Measurements from ENCODE around the gene GPR153.

Gene GPR153

GRCh38 chr1:6239950-6240768, 20.7 kb downstream of the GPR153 start:
- DNase-seq (ENCODE audit: low spot score) = no peak
- no peak overlapping the region for H3K23ac ChIP-seq (ENCODE audit: low read depth, low read length, poor library complexity)
- no peak overlapping the region for H3K9ac ChIP-seq (ENCODE audit: low read depth, low read length, poor library complexity)
- H3K9me3 ChIP-seq (replicated peaks in 1 of 2; ENCODE audit: control insufficient read depth in 2 of 2, insufficient read depth in 1 of 2, low read depth in 1 of 2, low read length in 2 of 2) = peaks cover 0 to 3% of the 10 kb centered on the region in 2 donors
- H4K91ac ChIP-seq (ENCODE audit: low read depth, low read length, poor library complexity) = no peak overlapping the region
- no peak overlapping the region for H2AK5ac ChIP-seq (ENCODE audit: low read depth, low read length)
- H3K79me1 ChIP-seq (ENCODE audit: low read depth, low read length) = no peaks in the 10 kb centered on the region
- H2BK12ac ChIP-seq (ENCODE audit: low read length) = no peak overlapping the region
- H2AFZ ChIP-seq (ENCODE audit: low read length) = no peak overlapping the region
- H3K4me3 ChIP-seq (ENCODE audit: low read length in 2 of 2) = no peak overlapping the region
- peak overlapping the region; percentile 78 for H3K27ac ChIP-seq (replicated peaks; ENCODE audit: low read length)
- no peak overlapping the region for H4K8ac ChIP-seq (ENCODE audit: low read depth, low read length)
- H3K4ac ChIP-seq (ENCODE audit: low read length) = no peak overlapping the region
- H3K18ac ChIP-seq (ENCODE audit: low read length) = no peak overlapping the region
- H3K14ac ChIP-seq (ENCODE audit: low read length) = no peak overlapping the region
- H2BK120ac ChIP-seq (ENCODE audit: low read depth, low read length) = no peak overlapping the region
- no peak overlapping the region for H3K4me2 ChIP-seq (ENCODE audit: insufficient read depth, low read length, poor library complexity, severe bottlenecking)
- no peak overlapping the region for H2BK5ac ChIP-seq (ENCODE audit: low read length)
- no peak overlapping the region for H2BK15ac ChIP-seq (ENCODE audit: low read length)
- H3K27me3 ChIP-seq (ENCODE audit: control insufficient read depth in 3 of 3, insufficient read depth in 3 of 3, low read depth in 1 of 3, low read length in 3 of 3) = peaks cover 15 to 32% (median 20%) of the 10 kb centered on the region in 3 experiments
- no CpG with 5 or more reads among the region's 17 CpGs for WGBS, 2 donors (ENCODE audit: extremely low coverage in 2 of 2, insufficient read length in 2 of 2, insufficient replicate concordance in 1 of 2)
- peaks cover 30 to 51% of the 10 kb centered on the region in 2 donors for H3K4me1 ChIP-seq (ENCODE audit: control insufficient read depth in 2 of 2, insufficient read depth in 1 of 2, low read depth in 1 of 2, low read length in 2 of 2)
- H3K36me3 ChIP-seq (replicated peaks in 1 of 2; ENCODE audit: control insufficient read depth in 2 of 2, insufficient read depth in 2 of 2, low read length in 2 of 2) = no peaks in the 10 kb centered on the region

- peak overlapping the region; percentile 17 for H3K27ac ChIP-seq (replicated peaks; ENCODE audit: low read length)
- no peak overlapping the region for H3K9ac ChIP-seq (ENCODE audit: low read depth, low read length, poor library complexity)
- peak overlapping the region in 1 of 2 donors; percentile 18 for H3K4me3 ChIP-seq (ENCODE audit: low read length in 2 of 2)
- H2AFZ ChIP-seq (ENCODE audit: low read length) = peak overlapping the region; percentile 50
- no peak overlapping the region for H4K91ac ChIP-seq (ENCODE audit: low read depth, low read length, poor library complexity)
- H4K8ac ChIP-seq (ENCODE audit: low read depth, low read length) = no peak overlapping the region
- no peak overlapping the region for H3K23ac ChIP-seq (ENCODE audit: low read depth, low read length, poor library complexity)
- DNase-seq (ENCODE audit: low spot score) = no peak
- H2BK12ac ChIP-seq (ENCODE audit: low read length) = no peak overlapping the region
- no peak overlapping the region for H3K4me2 ChIP-seq (ENCODE audit: insufficient read depth, low read length, poor library complexity, severe bottlenecking)
- H3K14ac ChIP-seq (ENCODE audit: low read length) = no peak overlapping the region
- no peak overlapping the region for H2AK5ac ChIP-seq (ENCODE audit: low read depth, low read length)
- peak overlapping the region; percentile 45 for H3K18ac ChIP-seq (ENCODE audit: low read length)
- no peak overlapping the region for H3K4ac ChIP-seq (ENCODE audit: low read length)
- no peak overlapping the region for H2BK15ac ChIP-seq (ENCODE audit: low read length)
- peaks cover 33 to 52% of the 10 kb centered on the region in 2 donors for H3K4me1 ChIP-seq (ENCODE audit: control insufficient read depth in 2 of 2, insufficient read depth in 1 of 2, low read depth in 1 of 2, low read length in 2 of 2)
- peaks cover 2% of the 10 kb centered on the region for H3K79me1 ChIP-seq (ENCODE audit: low read depth, low read length)
- H2BK5ac ChIP-seq (ENCODE audit: low read length) = no peak overlapping the region
- H3K9me3 ChIP-seq (replicated peaks in 1 of 2; ENCODE audit: control insufficient read depth in 2 of 2, insufficient read depth in 1 of 2, low read depth in 1 of 2, low read length in 2 of 2) = peaks cover 0 to 3% of the 10 kb centered on the region in 2 donors
- WGBS, 2 donors (ENCODE audit: extremely low coverage in 2 of 2, insufficient read length in 2 of 2, insufficient replicate concordance in 1 of 2) = no CpG with 5 or more reads among the region's 7 CpGs
- H2BK120ac ChIP-seq (ENCODE audit: low read depth, low read length) = no peak overlapping the region
- H3K27me3 ChIP-seq (ENCODE audit: control insufficient read depth in 3 of 3, insufficient read depth in 3 of 3, low read depth in 1 of 3, low read length in 3 of 3) = peaks cover 10 to 27% (median 15%) of the 10 kb centered on the region in 3 experiments
- H3K36me3 ChIP-seq (replicated peaks in 1 of 2; ENCODE audit: control insufficient read depth in 2 of 2, insufficient read depth in 2 of 2, low read length in 2 of 2) = peaks cover 0 to 4% of the 10 kb centered on the region in 2 donors
These were observed 21.6 kb downstream of the GPR153 start for GRCh38 chr1:6239213-6239752.

GRCh38 chr1:6237093-6237492, 23.8 kb downstream of the GPR153 start:
- no CpG with 5 or more reads among the region's 4 CpGs for WGBS, 2 donors (ENCODE audit: extremely low coverage in 2 of 2, insufficient read length in 2 of 2, insufficient replicate concordance in 1 of 2)
- H3K23ac ChIP-seq (ENCODE audit: low read depth, low read length, poor library complexity) = no peak overlapping the region
- no peak overlapping the region for H2BK12ac ChIP-seq (ENCODE audit: low read length)
- no peak overlapping the region for H3K4me2 ChIP-seq (ENCODE audit: insufficient read depth, low read length, poor library complexity, severe bottlenecking)
- no peak overlapping the region for H3K27ac ChIP-seq (replicated peaks; ENCODE audit: low read length)
- H3K4me3 ChIP-seq (ENCODE audit: low read length in 2 of 2) = no peak overlapping the region
- H2BK5ac ChIP-seq (ENCODE audit: low read length) = no peak overlapping the region
- no peak overlapping the region for H3K14ac ChIP-seq (ENCODE audit: low read length)
- H2AK5ac ChIP-seq (ENCODE audit: low read depth, low read length) = no peak overlapping the region
- H4K91ac ChIP-seq (ENCODE audit: low read depth, low read length, poor library complexity) = no peak overlapping the region
- no peak overlapping the region for H2BK120ac ChIP-seq (ENCODE audit: low read depth, low read length)
- H3K9ac ChIP-seq (ENCODE audit: low read depth, low read length, poor library complexity) = no peak overlapping the region
- H2AFZ ChIP-seq (ENCODE audit: low read length) = no peak overlapping the region
- H3K79me1 ChIP-seq (ENCODE audit: low read depth, low read length) = peaks cover 2% of the 10 kb centered on the region
- H3K27me3 ChIP-seq (ENCODE audit: control insufficient read depth in 3 of 3, insufficient read depth in 3 of 3, low read depth in 1 of 3, low read length in 3 of 3) = peaks cover 0 to 8% (median 0%) of the 10 kb centered on the region in 3 experiments
- no peak overlapping the region for H4K8ac ChIP-seq (ENCODE audit: low read depth, low read length)
- DNase-seq (ENCODE audit: low spot score) = no peak
- no peak overlapping the region for H2BK15ac ChIP-seq (ENCODE audit: low read length)
- peaks cover 26 to 37% of the 10 kb centered on the region in 2 donors for H3K4me1 ChIP-seq (ENCODE audit: control insufficient read depth in 2 of 2, insufficient read depth in 1 of 2, low read depth in 1 of 2, low read length in 2 of 2)
- H3K9me3 ChIP-seq (replicated peaks in 1 of 2; ENCODE audit: control insufficient read depth in 2 of 2, insufficient read depth in 1 of 2, low read depth in 1 of 2, low read length in 2 of 2) = peaks cover 0 to 3% of the 10 kb centered on the region in 2 donors
- peaks cover 6 to 23% of the 10 kb centered on the region in 2 donors for H3K36me3 ChIP-seq (replicated peaks in 1 of 2; ENCODE audit: control insufficient read depth in 2 of 2, insufficient read depth in 2 of 2, low read length in 2 of 2)
- no peak overlapping the region for H3K18ac ChIP-seq (ENCODE audit: low read length)
- H3K4ac ChIP-seq (ENCODE audit: low read length) = no peak overlapping the region

GRCh38 chr1:6235296-6235677, 25.6 kb downstream of the GPR153 start:
- Histone ChIP-seq H2BK5ac (ENCODE audit: low read length) (no peak overlapping the region), H3K4ac (ENCODE audit: low read length) (no peak overlapping the region), H3K4me2 (ENCODE audit: insufficient read depth, low read length, poor library complexity, severe bottlenecking) (peak overlapping the region; percentile 79), H3K18ac (ENCODE audit: low read length) (peak overlapping the region; percentile 74), H3K27ac (replicated peaks; ENCODE audit: low read length) (no peak overlapping the region), H3K4me1 (ENCODE audit: control insufficient read depth in 2 of 2, insufficient read depth in 1 of 2, low read depth in 1 of 2, low read length in 2 of 2) (peaks cover 17 to 22% of the 10 kb centered on the region in 2 donors), H2AFZ (ENCODE audit: low read length) (peak overlapping the region; percentile 79), H3K36me3 (replicated peaks in 1 of 2; ENCODE audit: control insufficient read depth in 2 of 2, insufficient read depth in 2 of 2, low read length in 2 of 2) (peaks cover 14 to 39% of the 10 kb centered on the region in 2 donors), H3K27me3 (ENCODE audit: control insufficient read depth in 3 of 3, insufficient read depth in 3 of 3, low read depth in 1 of 3, low read length in 3 of 3) (no peaks in the 10 kb centered on the region), H3K14ac (ENCODE audit: low read length) (peak overlapping the region; percentile 92), H2AK5ac (ENCODE audit: low read depth, low read length) (peak overlapping the region; percentile 60), H3K9ac (ENCODE audit: low read depth, low read length, poor library complexity) (peak overlapping the region; percentile 100), H3K79me1 (ENCODE audit: low read depth, low read length) (peaks cover 2% of the 10 kb centered on the region), H3K23ac (ENCODE audit: low read depth, low read length, poor library complexity) (no peak overlapping the region), H2BK120ac (ENCODE audit: low read depth, low read length) (no peak overlapping the region), H2BK12ac (ENCODE audit: low read length) (no peak overlapping the region), H3K9me3 (replicated peaks in 1 of 2; ENCODE audit: control insufficient read depth in 2 of 2, insufficient read depth in 1 of 2, low read depth in 1 of 2, low read length in 2 of 2) (peaks cover 0 to 3% of the 10 kb centered on the region in 2 donors), H2BK15ac (ENCODE audit: low read length) (no peak overlapping the region), H4K91ac (ENCODE audit: low read depth, low read length, poor library complexity) (no peak overlapping the region), H3K4me3 (ENCODE audit: low read length in 2 of 2) (peak overlapping the region; percentile 66 to 94), H4K8ac (ENCODE audit: low read depth, low read length) (no peak overlapping the region)
- no peak for DNase-seq (ENCODE audit: low spot score)
- no CpG with 5 or more reads among the region's 30 CpGs for WGBS, 2 donors (ENCODE audit: extremely low coverage in 2 of 2, insufficient read length in 2 of 2, insufficient replicate concordance in 1 of 2)
